DOHH2 (cell line): ENCODE measurements around the gene MYO7B.

ENCODE experiments used
- CTCF ChIP-seq: fragments of 200-600 bp; sonication (generic); IDR thresholded peaks from one replicate; pipeline ENCODE4 v1.5.1; 2014; ENCODE audit warnings: antibody characterized with exemption, mild to moderate bottlenecking, low read depth, low read length; ENCODE audit not compliant: poor library complexity, severe bottlenecking
- EZH2phosphoT487 ChIP-seq: fragments of 200-600 bp; sonication (generic); IDR thresholded peaks from 2 replicates; pipeline ENCODE4 v1.6.1; 2017; ENCODE audit warnings: borderline replicate concordance, mild to moderate bottlenecking, antibody characterized with exemption, low read length, moderate library complexity, mixed read lengths

GRCh38 chr2:127643439-127644065 is 108.1 kb downstream of the MYO7B start:
- TF ChIP-seq CTCF (no peak), EZH2phosphoT487 (no peak)
